K562 (cell line): Measurements from ENCODE around the gene VPS37D. TPM values are rescaled to one million over a fixed set of nuclear protein-coding genes. Genes with fewer than 3 reads are reported as not detected.

Experiments used
- ATAC-seq: fragments of 200-7000 bp; cut with Tn5 transposase; 3 replicates; pipeline ENCODE4 v1.9.1; 2020; ENCODE audit warnings: moderate library complexity
- BruUV-seq: library from RNA; stranded (reverse); fragments of 400-500 nt; replicated peaks from 2 replicates; lab custom pipeline; 2021; lab: Mats Ljungman, UMichigan
- CTCF ChIA-PET: fragments of 300-600 bp; formaldehyde crosslinking; extraction: SDS; loops from one replicate; lab custom pipeline; 2021; ENCODE audit warnings: low intra/inter-chr PET ratio; lab: Yijun Ruan, JAX
- POLR2A ChIA-PET: fragments of 300-600, 350-650 bp; sonication (Branson Sonifier 250); formaldehyde crosslinking; extraction: SDS; loops from one replicate; lab custom pipeline; 2021; ENCODE audit warnings: antibody characterized with exemption, inconsistent platforms; lab: Yijun Ruan, JAX
- DNase-seq, 4 experiments: peaks; one replicate each; pipeline versions ENCODE4 v3.0.0 to v3.0.0-alpha.2; 2011 to 2018; ENCODE audit warnings: low spot score in 3 of 4, mixed read lengths in 3 of 4; ENCODE audit errors: extremely low read depth in 1 of 4
- FAIRE-seq: peaks from 2 replicates; lab custom pipeline; 2011; peaks lifted over from hg19 to GRCh38; lab: Jason Lieb, UNC
- H2AFZ ChIP-seq: 2 replicates; pipeline ENCODE4 v1.6.0; 2011; ENCODE audit warnings: low read depth, low read length, control low read depth, inconsistent platforms
- H3K27ac ChIP-seq: fragments of 200-600 bp; 3 replicates; pipeline ENCODE4 v1.8.0; 2011; ENCODE audit warnings: low read depth, mild to moderate bottlenecking, control low read depth, inconsistent platforms, low read length, moderate library complexity, mixed read lengths; ENCODE audit errors: extremely low read depth
- H3K27me3 ChIP-seq, 2 experiments: fragments of 300-600 bp in 1 of 2; 2 replicates in 1 of 2; 3 replicates in 1 of 2; pipeline versions ENCODE4 v1.6.0 to v1.8.0; 2011; ENCODE audit warnings: inconsistent platforms in 2 of 2, low read length in 2 of 2, mild to moderate bottlenecking in 1 of 2, mixed read lengths in 1 of 2, moderate library complexity in 1 of 2; ENCODE audit not compliant: control insufficient read depth in 2 of 2, insufficient read depth in 2 of 2
- H3K36me3 ChIP-seq: fragments of 300-600 bp; 3 replicates; pipeline ENCODE4 v1.8.0; 2011; ENCODE audit warnings: mild to moderate bottlenecking, low read length, inconsistent platforms; ENCODE audit not compliant: control insufficient read depth, insufficient read depth
- H3K4me1 ChIP-seq, 2 experiments: fragments of 200-600 bp in 1 of 2; replicated peaks in 1 of 2; 2 replicates in 1 of 2; 3 replicates in 1 of 2; pipeline versions ENCODE4 v1.5.1 to v1.8.0; 2011; ENCODE audit warnings: inconsistent platforms in 2 of 2, low read length in 2 of 2, mild to moderate bottlenecking in 1 of 2, mixed read lengths in 1 of 2, moderate library complexity in 1 of 2; ENCODE audit not compliant: control insufficient read depth in 2 of 2, insufficient read depth in 2 of 2
- H3K4me2 ChIP-seq: 2 replicates; pipeline ENCODE4 v1.6.1; 2011; ENCODE audit warnings: low read length, control low read depth, inconsistent platforms, mixed read lengths; ENCODE audit not compliant: insufficient read depth
- H3K4me3 ChIP-seq: fragments of 200-600 bp; sonication (generic), shearing (Covaris generic); 2 replicates; pipeline ENCODE4 v1.5.1; 2016; ENCODE audit warnings: control low read depth, inconsistent platforms
- H3K79me2 ChIP-seq: fragments of 200-600 bp; 3 replicates; pipeline ENCODE4 v1.8.0; 2011; ENCODE audit warnings: low read length, inconsistent platforms; ENCODE audit not compliant: control insufficient read depth, insufficient read depth
- H3K9ac ChIP-seq, 2 experiments: 2 replicates each; pipeline versions ENCODE4 v1.6.0 to v1.6.1; 2011; ENCODE audit warnings: low read depth in 2 of 2, low read length in 2 of 2, control low read depth in 1 of 2, inconsistent platforms in 1 of 2, mild to moderate bottlenecking in 1 of 2, mixed read lengths in 1 of 2; ENCODE audit not compliant: insufficient read depth in 1 of 2
- H3K9me1 ChIP-seq: one replicate; pipeline ENCODE4 v1.6.0; 2011; ENCODE audit warnings: inconsistent platforms, mild to moderate bottlenecking, low read length, moderate library complexity; ENCODE audit not compliant: control insufficient read depth, insufficient read depth
- H3K9me3 ChIP-seq: replicated peaks from 2 replicates; pipeline ENCODE4 v1.5.1; 2011; ENCODE audit warnings: low read depth, low read length, inconsistent platforms; ENCODE audit not compliant: control insufficient read depth, insufficient read depth
- H4K20me1 ChIP-seq: replicated peaks from 2 replicates; pipeline ENCODE4 v1.6.1; 2011; ENCODE audit warnings: low read length, inconsistent platforms, mixed read lengths; ENCODE audit not compliant: control insufficient read depth, insufficient read depth
- IFI16 ChIP-seq: fragments of 250-450 bp; sonication (Bioruptor Pico); IDR thresholded peaks from 2 replicates; pipeline ENCODE4 v2.1.2; 2022; ENCODE audit warnings: mild to moderate bottlenecking, inconsistent platforms
- MCM3 ChIP-seq: fragments of 450-650 bp; IDR thresholded peaks from 2 replicates; pipeline ENCODE4 v1.6.1; 2016
- MIER1 ChIP-seq: fragments of 450-650 bp; IDR thresholded peaks from 2 replicates; pipeline ENCODE4 v1.6.1; 2016; ENCODE audit warnings: antibody characterized with exemption, mild to moderate bottlenecking, low read depth
- ZNF384 ChIP-seq: IDR thresholded peaks from 2 replicates; pipeline ENCODE4 v1.6.1; 2012; ENCODE audit warnings: low read depth, low read length, improper control_type of control experiment
- ZNF512 ChIP-seq: IDR thresholded peaks from 2 replicates; pipeline ENCODE4 v1.6.1; 2016; ENCODE audit warnings: missing genetic modification characterization, missing compliant biosample characterization
- WGBS: fragments of 100-300 bp; shearing (Covaris generic); methylation state at CpG from one replicate; pipeline ENCODE4 v1.1.6; 2016; ENCODE audit warnings: low coverage, mixed read lengths; ENCODE audit not compliant: insufficient coverage; ENCODE audit errors: missing lambda C conversion rate; 5-methylcytosine and 5-hydroxymethylcytosine counted together
- in situ Hi-C: fragments of 300-500 bp; cut with MboI; formaldehyde crosslinking; loops from 4 replicates; pipeline ENCODE4 v1.15.0; 2018; ENCODE audit warnings: inconsistent platforms, mixed read lengths
- intact Hi-C: fragments of 100-400 bp; cut with micrococcal nuclease; formaldehyde crosslinking; loops from 2 replicates; pipeline ENCODE4 v1.14.2; 2022
- polyA plus RNA-seq, 8 experiments: library from polyadenylated mRNA; depleted of rRNA in 4 of 8; stranded (reverse) in 5 of 8; unstranded in 3 of 8; fragments of >200 nt; fragmentation: Nextera tagmentation in 2 of 8; fragmentation: Illumina TruSeq in 1 of 8; extraction: Ambion mirVana in 2 of 8; extraction: Trizol in 1 of 8; gene quantifications; 2 replicates each; pipeline versions ENCODE4 v1.2.1 to v1.2.3, GENCODE V29; 2011 to 2014; ENCODE audit warnings: inconsistent platforms in 1 of 8, missing spikeins in 1 of 8
- total RNA-seq, 7 experiments: library from RNA; depleted of rRNA in 6 of 7; stranded (reverse); fragments of >200 nt in 6 of 7; fragmentation: Illumina TruSeq in 2 of 7; extraction: Trizol in 2 of 7; gene quantifications; 2 replicates each; pipeline versions ENCODE4 v1.2.1 to v1.2.3, GENCODE V29; 2011 to 2021; ENCODE audit warnings: low replicate concordance in 1 of 7

VPS37D gene
- total and polyA plus RNA-seq, 9 of the 15 experiments (the other 6 are each of a cell fraction or from before 2014, with no cell fraction given), result 0.25 to 2.3 (median 1.0) TPM; not detected in 3

GRCh38 chr7:73631558-73631957, 36.1 kb upstream of the VPS37D start:
- intact Hi-C loops, result no loop called here
- DNase-seq (no peak), FAIRE-seq (no peak), ATAC-seq (no peak)
- no TSS peak for BruUV-seq
- Histone ChIP-seq H3K9me3 (no peaks in the 10 kb centered on the region), H4K20me1 (peaks cover 5% of the 10 kb centered on the region; the same call in 1 of the 2 replicates), H3K36me3 (no peaks in the 10 kb centered on the region), H3K4me2 (no peak overlapping the region), H3K27ac (no peak overlapping the region), H3K27me3 (peaks cover 29 to 59% of the 10 kb centered on the region in 2 experiments), H3K4me3 (no peak overlapping the region), H3K79me2 (no peaks in the 10 kb centered on the region), H3K9me1 (no peaks in the 10 kb centered on the region), H3K9ac (no peak overlapping the region), H3K4me1 (no peaks in the 10 kb centered on the region; a peak in 1 of 5 replicates), H2AFZ (no peak overlapping the region)
- TF ChIP-seq MCM3 (0 out of 2 replicates have a peak, but pooled peaks have one; percentile 36), MIER1 (no peak), ZNF512 (peak; percentile 81), IFI16 (CRISPR knock-in tag) (no peak), ZNF384 (0 out of 2 replicates have a peak, but pooled peaks have one; percentile 27)
- CTCF ChIA-PET, result no interaction called here
- in situ Hi-C loops, result no loop called here
- POLR2A ChIA-PET, result interaction anchor here (0.6 to 1.2 kb wide), 2 partner anchors 12 to 34 kb away, joined by 3 read pairs; no protein-coding TSS in a partner anchor
- 0% methylated on average over 1 of the region's 1 CpG for WGBS
